Measurements from ENCODE around the gene CERK. TPM values are rescaled to one million over a fixed set of nuclear protein-coding genes. Genes with fewer than 3 reads are reported as not detected.
A peak's percentile ranks its signal among the peaks of the same experiment; 100 is the strongest.

Gene CERK
- total RNA-seq, 1 experiment from 2014 or later, result 45.6 TPM

GRCh38 chr22:46710806-46711205 lies 27.2 kb downstream of the CERK start:
- H3K36me3 Mint-ChIP-seq, result peaks cover 59% of the 10 kb centered on the region
- ATAC-seq (no peak), DNase-seq (ENCODE audit: low spot score) (no peak)
- H3K9me3 Mint-ChIP-seq, result no peaks in the 10 kb centered on the region
- TF ChIP-seq RORB (CRISPR knock-in tag; IDR thresholded peaks at IDR 0.05) (no peak), NFE2L1 (CRISPR knock-in tag; IDR thresholded peaks at IDR 0.05) (no peak), E2F5 (CRISPR knock-in tag; IDR thresholded peaks at IDR 0.05) (no peak), MYBL2 (CRISPR knock-in tag; IDR thresholded peaks at IDR 0.05) (no peak), ZNF138 (CRISPR knock-in tag; conservative IDR thresholded peaks at IDR 0.05) (no peak)
- TF ChIP-seq, protein P1, sequence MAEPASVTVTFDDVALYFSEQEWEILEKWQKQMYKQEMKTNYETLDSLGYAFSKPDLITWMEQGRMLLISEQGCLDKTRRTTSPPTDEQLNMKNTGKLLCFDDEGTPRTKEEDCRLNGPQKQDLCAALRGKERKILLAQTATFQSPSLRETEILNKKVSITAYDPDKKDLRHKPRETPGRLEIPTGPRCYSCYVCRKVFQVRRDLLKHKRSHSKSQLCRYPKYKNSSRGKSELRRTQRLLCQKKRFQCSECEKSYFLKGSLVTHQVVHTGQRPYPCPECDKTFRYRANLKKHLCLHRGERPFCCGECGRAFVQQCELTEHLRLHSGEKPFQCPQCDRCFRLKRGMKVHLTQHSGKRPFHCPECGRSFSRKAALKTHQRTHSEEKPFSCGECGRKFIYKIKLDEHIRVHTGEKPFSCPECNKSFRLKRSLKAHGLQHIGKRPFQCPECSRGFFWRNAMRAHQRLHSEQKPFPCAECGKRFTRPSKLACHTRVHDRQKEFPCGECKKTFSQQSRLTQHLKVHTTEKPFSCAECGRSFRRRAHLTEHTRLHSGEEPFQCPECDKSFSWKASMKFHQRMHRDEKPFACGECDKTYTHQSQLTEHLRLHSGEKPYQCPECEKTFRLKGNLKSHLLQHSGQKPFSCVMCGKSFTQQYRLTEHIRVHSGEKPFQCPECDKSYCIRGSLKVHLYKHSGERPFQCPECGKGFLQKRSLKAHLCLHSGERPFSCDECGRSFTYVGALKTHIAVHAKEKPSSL (CRISPR knock-in tag; conservative IDR thresholded peaks at IDR 0.05), result no peak
- TF ChIP-seq, protein P2, sequence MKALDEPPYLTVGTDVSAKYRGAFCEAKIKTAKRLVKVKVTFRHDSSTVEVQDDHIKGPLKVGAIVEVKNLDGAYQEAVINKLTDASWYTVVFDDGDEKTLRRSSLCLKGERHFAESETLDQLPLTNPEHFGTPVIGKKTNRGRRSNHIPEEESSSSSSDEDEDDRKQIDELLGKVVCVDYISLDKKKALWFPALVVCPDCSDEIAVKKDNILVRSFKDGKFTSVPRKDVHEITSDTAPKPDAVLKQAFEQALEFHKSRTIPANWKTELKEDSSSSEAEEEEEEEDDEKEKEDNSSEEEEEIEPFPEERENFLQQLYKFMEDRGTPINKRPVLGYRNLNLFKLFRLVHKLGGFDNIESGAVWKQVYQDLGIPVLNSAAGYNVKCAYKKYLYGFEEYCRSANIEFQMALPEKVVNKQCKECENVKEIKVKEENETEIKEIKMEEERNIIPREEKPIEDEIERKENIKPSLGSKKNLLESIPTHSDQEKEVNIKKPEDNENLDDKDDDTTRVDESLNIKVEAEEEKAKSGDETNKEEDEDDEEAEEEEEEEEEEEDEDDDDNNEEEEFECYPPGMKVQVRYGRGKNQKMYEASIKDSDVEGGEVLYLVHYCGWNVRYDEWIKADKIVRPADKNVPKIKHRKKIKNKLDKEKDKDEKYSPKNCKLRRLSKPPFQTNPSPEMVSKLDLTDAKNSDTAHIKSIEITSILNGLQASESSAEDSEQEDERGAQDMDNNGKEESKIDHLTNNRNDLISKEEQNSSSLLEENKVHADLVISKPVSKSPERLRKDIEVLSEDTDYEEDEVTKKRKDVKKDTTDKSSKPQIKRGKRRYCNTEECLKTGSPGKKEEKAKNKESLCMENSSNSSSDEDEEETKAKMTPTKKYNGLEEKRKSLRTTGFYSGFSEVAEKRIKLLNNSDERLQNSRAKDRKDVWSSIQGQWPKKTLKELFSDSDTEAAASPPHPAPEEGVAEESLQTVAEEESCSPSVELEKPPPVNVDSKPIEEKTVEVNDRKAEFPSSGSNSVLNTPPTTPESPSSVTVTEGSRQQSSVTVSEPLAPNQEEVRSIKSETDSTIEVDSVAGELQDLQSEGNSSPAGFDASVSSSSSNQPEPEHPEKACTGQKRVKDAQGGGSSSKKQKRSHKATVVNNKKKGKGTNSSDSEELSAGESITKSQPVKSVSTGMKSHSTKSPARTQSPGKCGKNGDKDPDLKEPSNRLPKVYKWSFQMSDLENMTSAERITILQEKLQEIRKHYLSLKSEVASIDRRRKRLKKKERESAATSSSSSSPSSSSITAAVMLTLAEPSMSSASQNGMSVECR (CRISPR knock-in tag; IDR thresholded peaks at IDR 0.05; ENCODE audit: borderline replicate concordance), result no peak
- POLR2A ChIA-PET, result no interaction called here
- CTCF ChIA-PET, result no interaction called here
- H3K27ac Mint-ChIP-seq, result peak overlapping the region; percentile 18; the same call in 1 of the 2 replicates
- no peak overlapping the region for H3K4me3 Mint-ChIP-seq
- no peaks in the 10 kb centered on the region for H3K27me3 Mint-ChIP-seq (ENCODE audit: low read depth)
- no peaks in the 10 kb centered on the region for H3K4me1 Mint-ChIP-seq

- H3K4me3 Mint-ChIP-seq, result no peak overlapping the region
- H3K9me3 Mint-ChIP-seq, result no peaks in the 10 kb centered on the region
- POLR2A ChIA-PET, result no interaction called here
- no peak overlapping the region for H3K27ac Mint-ChIP-seq
- no peaks in the 10 kb centered on the region for H3K27me3 Mint-ChIP-seq (ENCODE audit: low read depth)
- CTCF ChIA-PET, result interaction anchor here (0.6 kb wide), 1 partner anchor 24 kb away, joined by 4 read pairs; no protein-coding TSS in a partner anchor
- DNase-seq (ENCODE audit: low spot score) (no peak), ATAC-seq (no peak)
- H3K4me1 Mint-ChIP-seq, result no peaks in the 10 kb centered on the region
- TF ChIP-seq CDX4 (CRISPR knock-in tag; IDR thresholded peaks at IDR 0.05; ENCODE audit: borderline replicate concordance), result no peak
- no peak for TF ChIP-seq NFYB (CRISPR knock-in tag; conservative IDR thresholded peaks at IDR 0.05; ENCODE audit: low read depth)
- TF ChIP-seq PRRX2 (CRISPR knock-in tag; IDR thresholded peaks at IDR 0.05), result no peak
- TF ChIP-seq EMX1 (CRISPR knock-in tag; IDR thresholded peaks at IDR 0.05), result no peak
- TF ChIP-seq OVOL2 (CRISPR knock-in tag; IDR thresholded peaks at IDR 0.05; ENCODE audit: borderline replicate concordance), result no peak
- TF ChIP-seq, protein P3, sequence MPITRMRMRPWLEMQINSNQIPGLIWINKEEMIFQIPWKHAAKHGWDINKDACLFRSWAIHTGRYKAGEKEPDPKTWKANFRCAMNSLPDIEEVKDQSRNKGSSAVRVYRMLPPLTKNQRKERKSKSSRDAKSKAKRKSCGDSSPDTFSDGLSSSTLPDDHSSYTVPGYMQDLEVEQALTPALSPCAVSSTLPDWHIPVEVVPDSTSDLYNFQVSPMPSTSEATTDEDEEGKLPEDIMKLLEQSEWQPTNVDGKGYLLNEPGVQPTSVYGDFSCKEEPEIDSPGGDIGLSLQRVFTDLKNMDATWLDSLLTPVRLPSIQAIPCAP (CRISPR knock-in tag; IDR thresholded peaks at IDR 0.05), result no peak
- no peak for TF ChIP-seq ZNF416 (CRISPR knock-in tag; IDR thresholded peaks at IDR 0.05)
- TF ChIP-seq E2F4 (CRISPR knock-in tag; IDR thresholded peaks at IDR 0.05; ENCODE audit: borderline replicate concordance, low read depth), result no peak
- TF ChIP-seq ZBTB21 (CRISPR knock-in tag; IDR thresholded peaks at IDR 0.05; ENCODE audit: borderline replicate concordance), result no peak
- TF ChIP-seq ZNF263 (CRISPR knock-in tag; IDR thresholded peaks at IDR 0.05; ENCODE audit: low read depth), result no peak
- no peak for TF ChIP-seq NR3C1 (CRISPR knock-in tag; conservative IDR thresholded peaks at IDR 0.05; ENCODE audit: low read depth)
- H3K36me3 Mint-ChIP-seq, result peaks cover 66% of the 10 kb centered on the region
Measured at GRCh38 chr22:46708766-46709330, 29.2 kb downstream of the CERK start.

All from WTC11 (cell line).